HepG2 (cell line): ENCODE data around the gene ONECUT2. TPM values are rescaled to one million over a fixed set of nuclear protein-coding genes. Genes with fewer than 3 reads are reported as not detected.

Experiments used
- ATAD3A ChIP-seq: sonication (generic); formaldehyde crosslinking; IDR thresholded peaks from 2 replicates; pipeline ENCODE4 v1.4.0; 2020; ENCODE audit warnings: missing genetic modification reagents
- HNF4G ChIP-seq, 2 experiments: sonication (generic) in 1 of 2; formaldehyde crosslinking in 1 of 2; IDR thresholded peaks; 2 replicates each; pipeline versions ENCODE4 v1.4.0 to v1.6.1; 2011 to 2020; ENCODE audit warnings: borderline replicate concordance in 2 of 2, low read depth in 2 of 2, mild to moderate bottlenecking in 2 of 2, low read length in 1 of 2, missing genetic modification reagents in 1 of 2, moderate library complexity in 1 of 2
- LCORL ChIP-seq, 2 experiments: fragments of 450-650 bp in 1 of 2; sonication (generic) in 1 of 2; formaldehyde crosslinking in 1 of 2; IDR thresholded peaks; 2 replicates each; pipeline versions ENCODE4 v1.5.0 to v1.6.1; 2017 to 2020; ENCODE audit warnings: antibody characterized with exemption in 1 of 2, missing genetic modification reagents in 1 of 2
- SMARCE1 ChIP-seq: fragments of 450-650 bp; IDR thresholded peaks from 2 replicates; pipeline ENCODE4 v1.6.1; 2017; ENCODE audit warnings: borderline replicate concordance
- SNRNP70 ChIP-seq: fragments of 200-400 bp; formaldehyde crosslinking; IDR thresholded peaks from 2 replicates; pipeline ENCODE4 v1.6.1; 2017; ENCODE audit warnings: mild to moderate bottlenecking, low read depth, low read length, moderate library complexity
- SSRP1 ChIP-seq: IDR thresholded peaks from 2 replicates; pipeline ENCODE4 v1.6.1; 2016; ENCODE audit warnings: control low read depth
- STAT5B ChIP-seq: sonication (generic); formaldehyde crosslinking; IDR thresholded peaks from 2 replicates; pipeline ENCODE4 v1.4.0; 2020; ENCODE audit warnings: missing genetic modification reagents
- ZFP1 ChIP-seq: IDR thresholded peaks from 2 replicates; pipeline ENCODE4 v1.6.1; 2016
- ZNF546 ChIP-seq: sonication (generic); formaldehyde crosslinking; conservative IDR thresholded peaks from 2 replicates; pipeline ENCODE4 v1.8.1; 2023; ENCODE audit warnings: mild to moderate bottlenecking, missing genetic modification reagents
- ZNF598 ChIP-seq: sonication (generic); formaldehyde crosslinking; IDR thresholded peaks from 2 replicates; pipeline ENCODE4 v1.5.1; 2020; ENCODE audit warnings: mild to moderate bottlenecking, missing genetic modification reagents, borderline replicate concordance
- polyA plus RNA-seq, 8 experiments: library from polyadenylated mRNA; depleted of rRNA in 3 of 8; stranded (reverse) in 7 of 8; unstranded in 1 of 8; fragments of >200 nt; fragmentation: Illumina TruSeq in 4 of 8; extraction: Trizol in 4 of 8; gene quantifications; 2 replicates each; pipeline versions ENCODE4 v1.2.1 to v1.2.3, GENCODE V29; 2011 to 2016; ENCODE audit warnings: low read depth in 4 of 8, missing spikeins in 1 of 8, mixed read lengths in 1 of 8; ENCODE audit not compliant: insufficient read depth in 1 of 8
- total RNA-seq, 5 experiments: library from RNA; depleted of rRNA; stranded (reverse); fragments of >200 nt; fragmentation: Illumina TruSeq; extraction: Trizol; gene quantifications; 2 replicates each; pipeline ENCODE4 v1.2.3, GENCODE V29; 2016; ENCODE audit warnings: low read depth in 1 of 5
- TF ChIP-seq, protein P1 (sequence below): sonication (generic); formaldehyde crosslinking; IDR thresholded peaks from 2 replicates; pipeline ENCODE4 v1.4.0; 2020; ENCODE audit warnings: low read depth, missing genetic modification reagents
- TF ChIP-seq, protein P2 (sequence below): sonication (generic); formaldehyde crosslinking; IDR thresholded peaks from 2 replicates; pipeline ENCODE4 v1.5.1; 2020; ENCODE audit warnings: mild to moderate bottlenecking, missing genetic modification reagents, borderline replicate concordance
- TF ChIP-seq, protein P3 (sequence below): sonication (generic); formaldehyde crosslinking; IDR thresholded peaks from 2 replicates; pipeline ENCODE4 v1.5.1; 2020; ENCODE audit warnings: mild to moderate bottlenecking, missing genetic modification reagents, moderate library complexity
- TF ChIP-seq, protein P4 (sequence below): sonication (generic); formaldehyde crosslinking; IDR thresholded peaks from 2 replicates; pipeline ENCODE4 v1.4.0; 2020; ENCODE audit warnings: missing genetic modification reagents
- TF ChIP-seq, protein P5 (sequence below): IDR thresholded peaks from 2 replicates; pipeline ENCODE4 v1.6.1; 2016; ENCODE audit warnings: low read depth, borderline replicate concordance

Gene ONECUT2
- total and polyA plus RNA-seq, 2 of the 13 experiments (the other 11 are each of a cell fraction or from before 2014, with no cell fraction given): 3.0 to 3.2 TPM

DNA sequence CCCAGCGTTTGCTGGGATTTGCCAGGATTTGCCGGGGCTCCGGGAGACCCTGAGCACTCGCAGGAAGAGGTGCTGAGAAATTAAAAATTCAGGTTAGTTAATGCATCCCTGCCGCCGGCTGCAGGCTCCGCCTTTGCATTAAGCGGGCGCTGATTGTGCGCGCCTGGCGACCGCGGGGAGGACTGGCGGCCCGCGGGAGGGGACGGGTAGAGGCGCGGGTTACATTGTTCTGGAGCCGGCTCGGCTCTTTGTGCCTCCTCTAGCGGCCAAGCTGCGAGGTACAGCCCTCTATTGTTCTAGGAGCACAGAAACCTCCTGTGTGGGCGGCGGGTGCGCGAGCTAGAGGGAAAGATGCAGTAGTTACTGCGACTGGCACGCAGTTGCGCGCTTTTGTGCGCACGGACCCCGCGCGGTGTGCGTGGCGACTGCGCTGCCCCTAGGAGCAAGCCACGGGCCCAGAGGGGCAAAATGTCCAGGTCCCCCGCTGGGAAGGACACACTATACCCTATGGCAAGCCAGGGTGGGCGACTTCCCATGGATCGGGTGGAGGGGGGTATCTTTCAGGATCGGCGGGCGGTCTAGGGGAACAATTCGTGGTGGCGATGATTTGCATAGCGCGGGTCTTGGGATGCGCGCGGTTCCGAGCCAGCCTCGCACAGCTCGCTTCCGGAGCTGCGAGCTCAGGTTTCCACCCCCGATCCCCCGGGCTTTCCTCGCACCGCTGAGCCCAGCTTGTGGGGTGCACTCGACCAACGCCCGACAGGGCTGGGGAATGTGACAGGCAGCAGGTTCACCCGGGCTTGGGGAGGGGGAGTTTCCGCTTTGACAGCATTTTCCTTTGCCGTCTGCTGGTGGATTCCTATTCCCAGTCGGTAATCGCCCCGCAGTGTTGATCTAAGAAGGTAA, 2.8 kb downstream of the ONECUT2 start (continued):
- TF ChIP-seq, protein P1, sequence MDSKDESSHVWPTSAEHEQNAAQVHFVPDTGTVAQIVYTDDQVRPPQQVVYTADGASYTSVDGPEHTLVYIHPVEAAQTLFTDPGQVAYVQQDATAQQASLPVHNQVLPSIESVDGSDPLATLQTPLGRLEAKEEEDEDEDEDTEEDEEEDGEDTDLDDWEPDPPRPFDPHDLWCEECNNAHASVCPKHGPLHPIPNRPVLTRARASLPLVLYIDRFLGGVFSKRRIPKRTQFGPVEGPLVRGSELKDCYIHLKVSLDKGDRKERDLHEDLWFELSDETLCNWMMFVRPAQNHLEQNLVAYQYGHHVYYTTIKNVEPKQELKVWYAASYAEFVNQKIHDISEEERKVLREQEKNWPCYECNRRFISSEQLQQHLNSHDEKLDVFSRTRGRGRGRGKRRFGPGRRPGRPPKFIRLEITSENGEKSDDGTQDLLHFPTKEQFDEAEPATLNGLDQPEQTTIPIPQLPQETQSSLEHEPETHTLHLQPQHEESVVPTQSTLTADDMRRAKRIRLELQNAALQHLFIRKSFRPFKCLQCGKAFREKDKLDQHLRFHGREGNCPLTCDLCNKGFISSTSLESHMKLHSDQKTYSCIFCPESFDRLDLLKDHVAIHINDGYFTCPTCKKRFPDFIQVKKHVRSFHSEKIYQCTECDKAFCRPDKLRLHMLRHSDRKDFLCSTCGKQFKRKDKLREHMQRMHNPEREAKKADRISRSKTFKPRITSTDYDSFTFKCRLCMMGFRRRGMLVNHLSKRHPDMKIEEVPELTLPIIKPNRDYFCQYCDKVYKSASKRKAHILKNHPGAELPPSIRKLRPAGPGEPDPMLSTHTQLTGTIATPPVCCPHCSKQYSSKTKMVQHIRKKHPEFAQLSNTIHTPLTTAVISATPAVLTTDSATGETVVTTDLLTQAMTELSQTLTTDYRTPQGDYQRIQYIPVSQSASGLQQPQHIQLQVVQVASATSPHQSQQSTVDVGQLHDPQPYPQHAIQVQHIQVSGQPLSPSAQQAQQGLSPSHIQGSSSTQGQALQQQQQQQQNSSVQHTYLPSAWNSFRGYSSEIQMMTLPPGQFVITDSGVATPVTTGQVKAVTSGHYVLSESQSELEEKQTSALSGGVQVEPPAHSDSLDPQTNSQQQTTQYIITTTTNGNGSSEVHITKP (CRISPR knock-in tag): no peak
- no peak for TF ChIP-seq ATAD3A (CRISPR knock-in tag)
- TF ChIP-seq, protein P2, sequence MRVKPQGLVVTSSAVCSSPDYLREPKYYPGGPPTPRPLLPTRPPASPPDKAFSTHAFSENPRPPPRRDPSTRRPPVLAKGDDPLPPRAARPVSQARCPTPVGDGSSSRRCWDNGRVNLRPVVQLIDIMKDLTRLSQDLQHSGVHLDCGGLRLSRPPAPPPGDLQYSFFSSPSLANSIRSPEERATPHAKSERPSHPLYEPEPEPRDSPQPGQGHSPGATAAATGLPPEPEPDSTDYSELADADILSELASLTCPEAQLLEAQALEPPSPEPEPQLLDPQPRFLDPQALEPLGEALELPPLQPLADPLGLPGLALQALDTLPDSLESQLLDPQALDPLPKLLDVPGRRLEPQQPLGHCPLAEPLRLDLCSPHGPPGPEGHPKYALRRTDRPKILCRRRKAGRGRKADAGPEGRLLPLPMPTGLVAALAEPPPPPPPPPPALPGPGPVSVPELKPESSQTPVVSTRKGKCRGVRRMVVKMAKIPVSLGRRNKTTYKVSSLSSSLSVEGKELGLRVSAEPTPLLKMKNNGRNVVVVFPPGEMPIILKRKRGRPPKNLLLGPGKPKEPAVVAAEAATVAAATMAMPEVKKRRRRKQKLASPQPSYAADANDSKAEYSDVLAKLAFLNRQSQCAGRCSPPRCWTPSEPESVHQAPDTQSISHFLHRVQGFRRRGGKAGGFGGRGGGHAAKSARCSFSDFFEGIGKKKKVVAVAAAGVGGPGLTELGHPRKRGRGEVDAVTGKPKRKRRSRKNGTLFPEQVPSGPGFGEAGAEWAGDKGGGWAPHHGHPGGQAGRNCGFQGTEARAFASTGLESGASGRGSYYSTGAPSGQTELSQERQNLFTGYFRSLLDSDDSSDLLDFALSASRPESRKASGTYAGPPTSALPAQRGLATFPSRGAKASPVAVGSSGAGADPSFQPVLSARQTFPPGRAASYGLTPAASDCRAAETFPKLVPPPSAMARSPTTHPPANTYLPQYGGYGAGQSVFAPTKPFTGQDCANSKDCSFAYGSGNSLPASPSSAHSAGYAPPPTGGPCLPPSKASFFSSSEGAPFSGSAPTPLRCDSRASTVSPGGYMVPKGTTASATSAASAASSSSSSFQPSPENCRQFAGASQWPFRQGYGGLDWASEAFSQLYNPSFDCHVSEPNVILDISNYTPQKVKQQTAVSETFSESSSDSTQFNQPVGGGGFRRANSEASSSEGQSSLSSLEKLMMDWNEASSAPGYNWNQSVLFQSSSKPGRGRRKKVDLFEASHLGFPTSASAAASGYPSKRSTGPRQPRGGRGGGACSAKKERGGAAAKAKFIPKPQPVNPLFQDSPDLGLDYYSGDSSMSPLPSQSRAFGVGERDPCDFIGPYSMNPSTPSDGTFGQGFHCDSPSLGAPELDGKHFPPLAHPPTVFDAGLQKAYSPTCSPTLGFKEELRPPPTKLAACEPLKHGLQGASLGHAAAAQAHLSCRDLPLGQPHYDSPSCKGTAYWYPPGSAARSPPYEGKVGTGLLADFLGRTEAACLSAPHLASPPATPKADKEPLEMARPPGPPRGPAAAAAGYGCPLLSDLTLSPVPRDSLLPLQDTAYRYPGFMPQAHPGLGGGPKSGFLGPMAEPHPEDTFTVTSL: 0 out of 2 replicates have a peak, but pooled peaks have one; percentile 42
- TF ChIP-seq SMARCE1: no peak
- TF ChIP-seq LCORL (IDR thresholded peaks at IDR 0.05): no peak
- TF ChIP-seq LCORL (CRISPR knock-in tag; IDR thresholded peaks at IDR 0.05): no peak; the same call in 1 of the 2 replicates
- 0 out of 2 replicates have a peak, but pooled peaks have one; percentile 22 for TF ChIP-seq ZFP1
- TF ChIP-seq, protein P3, sequence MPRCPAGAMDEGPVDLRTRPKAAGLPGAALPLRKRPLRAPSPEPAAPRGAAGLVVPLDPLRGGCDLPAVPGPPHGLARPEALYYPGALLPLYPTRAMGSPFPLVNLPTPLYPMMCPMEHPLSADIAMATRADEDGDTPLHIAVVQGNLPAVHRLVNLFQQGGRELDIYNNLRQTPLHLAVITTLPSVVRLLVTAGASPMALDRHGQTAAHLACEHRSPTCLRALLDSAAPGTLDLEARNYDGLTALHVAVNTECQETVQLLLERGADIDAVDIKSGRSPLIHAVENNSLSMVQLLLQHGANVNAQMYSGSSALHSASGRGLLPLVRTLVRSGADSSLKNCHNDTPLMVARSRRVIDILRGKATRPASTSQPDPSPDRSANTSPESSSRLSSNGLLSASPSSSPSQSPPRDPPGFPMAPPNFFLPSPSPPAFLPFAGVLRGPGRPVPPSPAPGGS: peak; percentile 40; the same call in 1 of the 2 replicates
- TF ChIP-seq, protein P4, sequence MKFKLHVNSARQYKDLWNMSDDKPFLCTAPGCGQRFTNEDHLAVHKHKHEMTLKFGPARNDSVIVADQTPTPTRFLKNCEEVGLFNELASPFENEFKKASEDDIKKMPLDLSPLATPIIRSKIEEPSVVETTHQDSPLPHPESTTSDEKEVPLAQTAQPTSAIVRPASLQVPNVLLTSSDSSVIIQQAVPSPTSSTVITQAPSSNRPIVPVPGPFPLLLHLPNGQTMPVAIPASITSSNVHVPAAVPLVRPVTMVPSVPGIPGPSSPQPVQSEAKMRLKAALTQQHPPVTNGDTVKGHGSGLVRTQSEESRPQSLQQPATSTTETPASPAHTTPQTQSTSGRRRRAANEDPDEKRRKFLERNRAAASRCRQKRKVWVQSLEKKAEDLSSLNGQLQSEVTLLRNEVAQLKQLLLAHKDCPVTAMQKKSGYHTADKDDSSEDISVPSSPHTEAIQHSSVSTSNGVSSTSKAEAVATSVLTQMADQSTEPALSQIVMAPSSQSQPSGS (CRISPR knock-in tag): no peak
- no peak for TF ChIP-seq HNF4G (IDR thresholded peaks at IDR 0.05; ENCODE audit: borderline replicate concordance, low read depth, low read length)
- 0 out of 2 replicates have a peak, but pooled peaks have one; percentile 27 for TF ChIP-seq HNF4G (CRISPR knock-in tag; IDR thresholded peaks at IDR 0.05; ENCODE audit: borderline replicate concordance, low read depth)
- TF ChIP-seq, protein P5, sequence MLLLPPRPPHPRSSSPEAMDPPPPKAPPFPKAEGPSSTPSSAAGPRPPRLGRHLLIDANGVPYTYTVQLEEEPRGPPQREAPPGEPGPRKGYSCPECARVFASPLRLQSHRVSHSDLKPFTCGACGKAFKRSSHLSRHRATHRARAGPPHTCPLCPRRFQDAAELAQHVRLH (CRISPR knock-in tag): no peak; the same call in 1 of the 2 replicates
- TF ChIP-seq SNRNP70: no peak
- no peak for TF ChIP-seq ZNF546 (CRISPR knock-in tag)
- no peak for TF ChIP-seq ZNF598 (CRISPR knock-in tag)
- TF ChIP-seq SSRP1 (CRISPR knock-in tag): no peak
- no peak for TF ChIP-seq STAT5B
